BE2C (cell line): ENCODE measurements around the gene TLR4. TPM values are rescaled to one million over a fixed set of nuclear protein-coding genes. Genes with fewer than 3 reads are reported as not detected.

Experiments
- DNase-seq: peaks from one replicate; pipeline ENCODE4 v3.0.0-alpha.2; 2020
- H3K27me3 ChIP-seq: fragments of 250-450 bp; sonication (Bioruptor Pico); 2 replicates; pipeline ENCODE4 v1.5.1; 2020; ENCODE audit warnings: mild to moderate bottlenecking
- H3K36me3 ChIP-seq: fragments of 250-450 bp; sonication (Bioruptor Pico); 2 replicates; pipeline ENCODE4 v1.5.1; 2020; ENCODE audit warnings: mild to moderate bottlenecking
- H3K4me1 ChIP-seq: fragments of 250-450 bp; sonication (Bioruptor Pico); 2 replicates; pipeline ENCODE4 v1.5.1; 2020
- H3K4me3 ChIP-seq: 2 replicates; pipeline ENCODE4 v1.5.1; 2011; ENCODE audit warnings: low read depth, low read length
- H3K9me3 ChIP-seq: fragments of 250-450 bp; sonication (Bioruptor Pico); 2 replicates; pipeline ENCODE4 v1.5.1; 2020
- CTCF ChIP-seq: IDR thresholded peaks from 2 replicates; pipeline ENCODE4 v1.5.1; 2012; ENCODE audit warnings: mild to moderate bottlenecking, low read depth, low read length
- polyA plus RNA-seq: library from polyadenylated mRNA; unstranded; fragments of >200 nt; gene quantifications from one replicate; pipeline ENCODE4 v1.2.1, GENCODE V29; 2012; ENCODE audit warnings: low read depth, missing spikeins; ENCODE audit not compliant: insufficient read length, insufficient read depth

Gene TLR4
- 0.73 TPM for polyA plus RNA-seq

DNA sequence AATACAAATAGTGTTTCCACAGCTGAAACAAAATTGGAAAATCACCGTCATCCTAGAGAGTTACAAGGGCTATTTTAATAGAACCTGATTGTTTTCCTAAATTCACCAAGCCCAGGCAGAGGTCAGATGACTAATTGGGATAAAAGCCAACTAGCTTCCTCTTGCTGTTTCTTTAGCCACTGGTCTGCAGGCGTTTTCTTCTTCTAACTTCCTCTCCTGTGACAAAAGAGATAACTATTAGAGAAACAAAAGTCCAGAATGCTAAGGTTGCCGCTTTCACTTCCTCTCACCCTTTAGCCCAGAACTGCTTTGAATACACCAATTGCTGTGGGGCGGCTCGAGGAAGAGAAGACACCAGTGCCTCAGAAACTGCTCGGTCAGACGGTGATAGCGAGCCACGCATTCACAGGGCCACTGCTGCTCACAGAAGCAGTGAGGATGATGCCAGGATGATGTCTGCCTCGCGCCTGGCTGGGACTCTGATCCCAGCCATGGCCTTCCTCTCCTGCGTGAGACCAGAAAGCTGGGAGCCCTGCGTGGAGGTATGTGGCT is at the start of gene TLR4:
Gene TLR4 (plus strand): TSS at position 380 of the 552 bp plus-strand sequence. CDS start 70 bp downstream, at position 450.
- H3K4me3 ChIP-seq = peak within 1 kb of the TSS; percentile 23
- H3K36me3 ChIP-seq = no peaks in the 10 kb centered on the region
- no peaks in the 10 kb centered on the region; the same call in 1 of the 2 replicates for H3K27me3 ChIP-seq
- no peak for TF ChIP-seq CTCF
- H3K4me1 ChIP-seq = no peaks in the 10 kb centered on the region
- DNase-seq = peak; percentile 23
- no peaks in the 10 kb centered on the region; the same call in 1 of the 2 replicates for H3K9me3 ChIP-seq

DNA sequence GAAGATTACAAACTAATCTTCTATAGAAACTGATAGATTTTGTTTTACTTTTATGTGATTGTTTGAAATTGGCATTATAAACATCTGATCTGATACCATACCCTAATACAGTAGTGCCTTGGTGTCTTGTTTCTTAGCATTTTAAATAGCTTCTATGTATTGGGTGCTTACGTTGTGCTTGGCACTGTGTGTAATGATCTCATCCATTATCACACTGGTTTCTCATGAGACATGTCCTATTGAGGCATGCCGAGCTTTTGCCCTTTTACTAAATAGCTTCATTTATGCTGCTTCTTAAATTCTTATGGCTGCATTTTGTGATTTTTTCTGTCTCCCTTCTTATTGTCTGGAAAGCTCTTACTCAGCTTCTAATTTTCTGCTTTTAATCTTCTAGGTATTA is 48.2 kb upstream of the TLR4 start:
- no peaks in the 10 kb centered on the region for H3K36me3 ChIP-seq
- H3K4me1 ChIP-seq = no peaks in the 10 kb centered on the region
- DNase-seq = no peak
- no peaks in the 10 kb centered on the region for H3K9me3 ChIP-seq
- H3K27me3 ChIP-seq = peaks cover 8% of the 10 kb centered on the region; the same call in 1 of the 2 replicates
- TF ChIP-seq CTCF = no peak
- H3K4me3 ChIP-seq = no peak overlapping the region

- no peak for TF ChIP-seq CTCF
- Histone ChIP-seq H3K27me3 (peaks cover 5% of the 10 kb centered on the region; the same call in 1 of the 2 replicates), H3K9me3 (no peaks in the 10 kb centered on the region), H3K36me3 (no peaks in the 10 kb centered on the region), H3K4me3 (no peak overlapping the region), H3K4me1 (no peaks in the 10 kb centered on the region)
- DNase-seq = no peak
Measured at GRCh38 chr9:117662651-117663050, 41.6 kb upstream of the TLR4 start.

- no peak for DNase-seq
- Histone ChIP-seq H3K9me3 (no peaks in the 10 kb centered on the region), H3K4me3 (no peak overlapping the region), H3K27me3 (peaks cover 5% of the 10 kb centered on the region), H3K4me1 (no peaks in the 10 kb centered on the region), H3K36me3 (no peaks in the 10 kb centered on the region)
- TF ChIP-seq CTCF = no peak
Measured at GRCh38 chr9:117664419-117664818, 39.8 kb upstream of the TLR4 start.

- H3K27me3 ChIP-seq = peaks cover 5% of the 10 kb centered on the region
- H3K4me1 ChIP-seq = no peaks in the 10 kb centered on the region
- no peak for TF ChIP-seq CTCF
- H3K4me3 ChIP-seq = no peak overlapping the region
- no peaks in the 10 kb centered on the region for H3K36me3 ChIP-seq
- no peaks in the 10 kb centered on the region for H3K9me3 ChIP-seq
- no peak for DNase-seq
Measured at GRCh38 chr9:117665601-117666385, 38.4 kb upstream of the TLR4 start.

DNA sequence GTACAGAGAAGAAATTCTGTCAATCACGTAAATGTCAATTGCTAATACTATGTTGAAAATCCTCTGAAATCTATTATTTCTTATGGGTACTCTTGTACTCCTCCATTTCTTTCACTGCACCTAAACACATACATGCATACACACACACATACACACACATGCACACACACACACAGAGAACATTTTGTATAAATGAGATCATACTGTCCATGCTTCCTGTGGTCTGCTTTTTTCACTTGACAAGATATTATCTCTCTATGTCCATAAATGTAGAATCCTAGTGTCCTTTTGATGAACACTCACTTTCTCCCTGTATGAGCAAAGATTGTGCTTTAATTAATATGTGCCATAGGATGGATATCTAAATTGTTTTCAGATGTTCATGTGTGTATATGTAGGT is 32.7 kb upstream of the TLR4 start:
- Histone ChIP-seq H3K4me1 (no peaks in the 10 kb centered on the region), H3K9me3 (no peaks in the 10 kb centered on the region), H3K4me3 (no peak overlapping the region), H3K27me3 (peaks cover 3% of the 10 kb centered on the region; the same call in 1 of the 2 replicates), H3K36me3 (no peaks in the 10 kb centered on the region)
- TF ChIP-seq CTCF = no peak
- no peak for DNase-seq
